HK-2 (cell line): Measurements from ENCODE around the gene LRRFIP2.
"Not testable (repeated sequence)": the region's sequence is repeated elsewhere in the genome, so short reads cannot be mapped to it uniquely, and the experiment has no call there.

ENCODE experiments used
- DNase-seq: peaks from one replicate; pipeline ENCODE4 v3.0.0-alpha.2; 2018; ENCODE audit not compliant: unreplicated experiment

The LRRFIP2 gene

DNA sequence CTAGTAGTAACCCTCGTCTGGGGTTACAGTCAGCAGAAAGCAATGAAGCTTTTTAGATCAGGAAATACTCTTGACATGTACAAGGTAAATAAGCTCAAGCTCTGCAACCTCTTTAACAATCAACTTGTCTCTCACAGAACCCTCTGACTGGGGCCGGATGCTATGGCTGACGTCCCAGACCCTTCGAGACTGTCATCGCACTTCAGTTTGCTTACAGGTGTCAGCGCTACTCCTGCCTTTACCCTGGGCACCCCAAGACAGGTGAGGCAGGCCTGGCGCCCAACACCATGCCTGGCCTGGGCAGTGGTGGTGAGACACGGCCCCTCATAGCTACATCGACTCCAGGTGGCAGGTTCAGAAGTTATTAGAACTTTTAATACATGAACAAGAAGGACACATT is 30.6 kb downstream of the LRRFIP2 start:
- no peak for DNase-seq

DNA sequence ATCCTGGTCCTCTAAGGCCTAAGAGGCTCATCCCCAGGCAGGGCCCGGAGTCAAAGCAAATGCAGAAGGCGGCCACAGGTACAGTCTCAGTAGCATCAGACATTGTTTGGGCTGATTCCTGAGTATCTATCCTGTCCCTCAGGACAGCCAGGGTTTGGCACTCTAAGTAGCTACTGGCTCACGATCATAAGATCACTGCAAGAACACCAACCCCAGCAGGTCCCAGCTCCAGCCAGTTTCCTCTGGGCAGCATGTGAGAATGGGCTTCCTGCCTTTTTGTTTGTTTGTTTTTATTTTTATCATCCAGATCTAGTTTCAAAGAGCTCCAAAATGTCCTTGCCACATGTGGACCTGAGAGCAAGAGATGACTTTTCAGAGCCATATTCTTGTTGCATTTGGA is 32.7 kb downstream of the LRRFIP2 start:
- no peak for DNase-seq

DNA sequence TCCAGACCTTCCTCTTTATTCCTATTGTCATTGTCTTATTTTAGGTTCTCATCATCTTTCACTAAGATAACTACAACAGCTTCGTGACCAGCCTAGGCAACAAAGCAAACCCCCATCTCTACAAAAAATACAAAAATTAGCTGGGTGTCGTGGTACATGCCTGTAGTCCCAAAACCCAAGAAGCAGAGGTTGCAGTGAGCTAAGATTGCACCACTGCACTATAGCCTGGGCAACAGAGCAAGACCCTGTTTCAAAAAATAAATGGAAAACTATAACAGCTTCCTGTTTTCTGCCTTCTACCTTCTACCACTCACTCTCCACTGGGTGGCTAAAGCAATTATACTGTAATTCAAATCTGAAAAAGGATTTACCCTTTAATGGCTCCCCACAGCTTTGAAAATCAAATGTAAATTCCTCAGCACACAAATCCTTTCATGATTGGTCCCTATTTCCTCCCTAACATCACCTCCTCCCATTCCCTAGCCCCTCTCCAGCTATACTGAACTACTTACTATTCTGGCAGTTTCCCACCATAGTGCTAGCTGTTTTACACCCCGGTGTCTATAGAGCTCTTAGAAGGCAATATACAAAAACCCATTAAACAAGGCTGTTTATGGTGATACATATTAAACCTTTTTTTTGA is 33.4 kb downstream of the LRRFIP2 start:
- DNase-seq = no peak

DNA sequence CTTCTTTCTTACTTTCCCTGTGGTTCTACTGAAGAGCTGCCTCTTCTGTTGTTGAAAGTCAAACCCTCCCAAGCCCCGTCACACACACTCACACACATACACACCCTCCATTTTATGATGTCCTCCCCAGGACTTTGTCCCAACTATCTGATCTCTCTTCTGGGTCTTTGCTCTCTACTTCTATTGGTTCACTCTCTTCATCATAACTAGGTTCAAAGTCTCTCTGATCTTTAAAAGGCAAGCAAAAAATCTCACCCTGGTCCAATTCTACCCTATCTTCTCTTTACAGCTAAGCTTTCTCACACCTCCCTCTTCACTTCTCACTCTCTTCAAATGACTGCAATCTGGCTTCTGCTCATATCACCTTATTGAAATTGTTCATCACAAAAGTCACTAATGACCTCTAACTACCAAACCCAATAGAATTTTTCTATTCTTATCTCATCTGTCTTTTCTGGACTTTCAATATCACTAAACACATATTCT is 34.8 kb downstream of the LRRFIP2 start:
- DNase-seq = no peak

DNA sequence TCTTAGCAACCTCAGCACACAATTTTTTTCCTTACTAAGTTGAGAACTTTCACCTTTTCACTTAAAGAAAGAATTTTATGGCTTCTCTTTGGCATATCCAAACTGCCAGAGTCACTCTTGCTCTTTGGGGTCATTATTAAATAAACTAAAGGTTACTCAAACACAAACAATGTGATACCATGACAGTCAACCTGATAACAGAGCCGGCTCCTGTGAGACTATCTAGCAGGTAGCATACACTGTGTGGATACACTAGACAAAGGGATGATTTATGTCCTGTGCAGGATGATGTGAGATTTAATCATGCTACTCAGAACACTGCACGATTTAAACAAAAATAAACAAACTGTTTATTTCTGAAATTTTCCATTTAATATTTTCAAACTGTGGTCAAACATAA is 35.6 kb downstream of the LRRFIP2 start:
- DNase-seq = no peak

DNA sequence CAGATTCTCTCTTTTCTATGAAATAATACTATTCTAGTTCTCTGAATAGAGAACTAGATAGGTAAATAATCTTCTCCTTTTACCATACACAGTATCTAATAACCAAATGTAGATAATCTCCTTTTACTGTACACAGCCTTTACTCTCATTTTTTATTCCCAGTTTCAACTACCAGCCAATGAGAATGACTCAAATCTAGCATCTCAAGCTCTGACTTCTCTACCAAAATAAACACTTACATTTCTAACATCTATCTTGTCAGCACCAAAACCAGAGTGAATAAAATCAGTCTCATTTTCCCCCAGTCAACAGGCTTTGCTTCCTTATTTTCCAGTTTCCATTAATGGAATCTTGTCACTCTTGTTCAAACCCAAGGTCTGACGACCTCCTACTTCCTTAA is 36.9 kb downstream of the LRRFIP2 start:
- no peak for DNase-seq

DNA sequence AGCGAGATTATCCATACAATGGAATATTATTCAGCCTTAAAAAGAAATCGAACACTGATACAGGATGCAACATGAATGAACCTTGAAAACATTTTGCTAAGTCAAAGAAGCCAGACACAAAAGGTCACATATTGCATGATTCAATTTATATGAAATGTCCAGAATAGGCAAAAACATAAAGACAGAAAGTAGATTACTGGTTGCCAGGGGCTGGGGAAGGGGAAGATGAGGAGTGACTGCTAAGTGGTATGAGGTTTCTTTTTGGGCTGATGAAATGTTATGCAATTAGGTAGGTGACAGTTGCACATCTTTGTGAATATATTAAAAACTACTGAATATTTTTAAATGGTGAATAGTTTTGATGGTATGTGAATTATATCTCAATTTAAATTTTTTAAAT is 38.3 kb downstream of the LRRFIP2 start:
- no peak for DNase-seq

DNA sequence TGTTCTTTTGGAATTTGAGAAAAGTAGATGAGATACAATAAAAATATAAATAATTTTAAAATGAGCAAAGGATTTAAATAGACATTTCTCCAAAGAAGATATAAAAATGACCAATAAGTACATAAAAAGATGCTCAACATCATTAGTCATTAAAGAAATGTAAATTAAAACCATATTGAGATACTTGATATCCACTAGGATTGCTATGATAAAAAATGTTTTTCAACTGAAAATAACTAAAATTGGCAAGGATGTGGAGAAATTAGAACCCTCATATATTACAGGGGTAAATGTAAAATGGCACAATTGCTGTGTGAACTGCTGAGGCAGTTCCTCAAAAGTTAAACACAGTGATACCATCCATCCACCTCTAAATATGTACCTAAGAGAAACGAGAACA is 38.8 kb downstream of the LRRFIP2 start:
- no peak for DNase-seq

DNA sequence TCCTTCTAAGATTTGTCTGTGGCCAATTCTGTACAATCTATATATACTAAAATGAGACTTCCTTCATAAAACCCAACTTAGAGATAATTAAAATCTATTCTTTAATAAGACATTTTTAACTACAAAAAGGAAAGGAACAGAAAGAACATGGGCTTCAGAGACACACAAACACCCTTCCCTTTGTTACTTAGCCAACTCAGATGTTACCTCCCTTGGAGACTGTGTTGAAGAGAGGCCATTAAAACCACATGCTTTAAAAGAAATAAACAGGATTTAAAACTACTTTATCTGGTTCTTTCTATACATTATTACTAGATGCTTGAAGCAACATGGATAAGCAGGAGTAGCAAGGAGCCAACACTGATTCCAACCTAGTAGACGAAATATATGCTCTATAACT is 42.0 kb downstream of the LRRFIP2 start:
- DNase-seq = no peak

DNA sequence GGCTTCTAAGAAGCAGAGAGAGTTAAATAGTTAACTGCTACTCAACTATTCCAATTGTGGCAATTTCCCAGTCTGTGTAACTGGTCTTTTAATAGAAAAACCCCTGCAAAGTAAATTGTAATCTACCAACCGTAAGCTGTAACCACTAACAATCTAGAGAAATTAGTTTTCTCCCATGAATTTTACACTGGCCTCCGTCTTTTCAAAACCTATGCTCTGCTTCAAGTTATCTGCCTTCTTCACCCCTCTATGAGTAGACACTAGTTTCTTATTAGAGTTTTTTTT is 42.6 kb downstream of the LRRFIP2 start:
- DNase-seq = no peak

DNA sequence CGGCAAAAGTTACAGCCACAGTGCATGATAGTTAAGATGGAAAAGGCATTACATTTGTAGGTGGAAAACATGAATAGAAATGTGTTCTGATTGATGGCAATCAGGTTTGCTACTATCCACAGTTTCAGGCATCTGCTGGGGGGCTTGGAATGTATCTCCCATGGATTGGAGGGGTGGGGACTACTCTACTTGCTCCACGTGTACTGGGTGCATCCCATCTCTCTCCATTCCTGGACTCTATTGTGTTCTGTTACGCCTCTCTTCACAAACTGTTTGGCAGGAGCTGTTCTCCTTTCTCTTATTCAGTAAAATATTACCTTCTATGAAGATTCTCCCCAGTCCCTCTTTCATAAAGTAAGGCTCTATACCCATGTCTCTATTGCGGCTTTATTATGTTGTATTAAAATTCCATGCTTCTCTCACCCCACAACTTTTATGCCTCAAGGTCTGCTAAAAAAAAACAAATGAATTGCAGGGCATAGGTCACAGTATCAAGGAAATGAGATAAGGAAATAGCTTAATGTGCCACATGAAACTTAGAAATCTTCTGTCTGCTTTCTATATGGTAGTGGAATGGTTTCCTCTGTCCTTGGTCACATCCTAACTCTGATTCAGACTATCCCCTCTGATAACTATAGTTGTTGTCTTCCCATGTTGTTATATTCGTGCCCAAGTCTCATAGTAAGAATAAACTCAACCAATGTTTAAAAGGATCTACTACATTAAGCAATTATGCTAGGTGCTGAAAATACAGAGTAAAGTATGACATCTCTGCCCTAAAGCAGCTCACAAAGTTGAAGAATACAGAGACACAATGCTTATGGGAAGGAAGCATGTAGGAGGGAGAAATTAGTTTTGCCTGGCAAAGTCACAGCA is 43.2 kb downstream of the LRRFIP2 start:
- no peak for DNase-seq

DNA sequence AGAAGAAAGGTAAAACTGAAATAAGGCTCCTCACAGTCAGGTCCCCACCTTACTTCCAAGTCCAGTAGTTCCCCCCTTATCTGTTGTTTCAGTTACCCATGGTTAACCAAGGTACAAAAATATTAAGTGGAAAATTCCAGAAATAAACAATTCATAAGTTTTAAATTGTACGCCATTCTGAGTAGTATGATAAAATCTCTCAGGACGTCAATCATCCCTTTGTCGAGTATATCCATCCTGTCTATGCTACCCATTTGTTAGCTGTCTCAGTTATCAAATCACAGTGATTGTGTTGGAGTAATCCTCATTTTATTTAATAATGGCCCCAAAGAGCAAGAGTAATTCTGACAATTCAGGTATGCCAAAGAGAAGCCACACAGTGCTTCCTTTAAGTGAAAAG is 43.9 kb downstream of the LRRFIP2 start:
- DNase-seq = no peak

DNA sequence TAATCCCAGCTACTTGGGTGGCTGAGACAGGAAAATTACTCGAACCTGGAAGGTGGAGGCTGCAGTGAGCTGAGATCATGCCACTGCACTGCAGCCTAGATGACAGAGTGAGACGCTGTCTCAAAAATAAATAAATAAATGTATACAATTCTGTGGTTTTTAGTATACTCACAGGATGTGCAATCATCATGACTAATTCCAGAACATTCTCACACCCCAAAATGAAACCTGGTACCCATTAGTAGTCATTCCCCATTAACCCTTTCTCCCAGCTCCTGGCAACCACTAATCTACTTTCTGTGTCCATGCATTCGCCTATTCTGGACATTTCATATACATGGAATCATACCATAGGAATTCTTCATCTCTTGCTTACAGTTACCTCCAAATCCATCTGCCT is 44.5 kb downstream of the LRRFIP2 start:
- DNase-seq = no peak

DNA sequence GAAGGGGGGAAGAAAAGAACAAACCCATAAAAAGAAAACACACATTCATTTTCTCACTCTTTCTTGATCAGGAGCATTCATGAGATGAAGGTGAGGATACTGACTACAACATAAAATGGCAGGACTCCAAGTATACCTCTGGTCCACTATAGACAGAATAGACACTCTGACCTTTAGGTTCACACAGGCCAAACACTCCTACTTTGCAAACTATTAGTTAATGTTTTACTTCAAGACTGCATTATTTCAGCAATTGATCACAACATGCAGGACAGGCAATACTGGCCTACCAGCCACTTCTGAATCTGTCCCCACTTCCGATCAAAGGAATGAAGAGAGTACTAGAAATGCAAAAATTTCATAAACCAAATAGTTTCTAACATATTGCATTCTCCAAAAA is 47.0 kb downstream of the LRRFIP2 start:
- no peak for DNase-seq

DNA sequence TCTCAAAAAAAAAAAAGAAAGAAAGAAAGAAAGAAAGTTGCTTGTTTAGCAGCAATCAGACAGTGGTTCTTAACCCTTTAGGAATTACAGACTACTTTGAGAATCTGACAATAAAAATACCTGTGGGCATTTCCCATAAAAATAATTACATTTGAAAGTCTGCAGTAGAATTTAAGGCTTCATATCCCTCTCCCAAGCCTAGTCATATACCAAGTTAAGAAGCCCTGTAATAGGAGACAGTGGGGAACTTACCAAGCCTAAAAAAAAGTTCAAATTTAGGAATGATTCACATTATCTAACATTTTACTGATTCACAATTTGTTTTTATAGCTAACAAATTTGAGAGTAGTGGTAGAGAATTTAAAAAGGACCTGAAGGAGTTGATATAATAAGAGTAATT is 47.5 kb downstream of the LRRFIP2 start:
- no peak for DNase-seq

DNA sequence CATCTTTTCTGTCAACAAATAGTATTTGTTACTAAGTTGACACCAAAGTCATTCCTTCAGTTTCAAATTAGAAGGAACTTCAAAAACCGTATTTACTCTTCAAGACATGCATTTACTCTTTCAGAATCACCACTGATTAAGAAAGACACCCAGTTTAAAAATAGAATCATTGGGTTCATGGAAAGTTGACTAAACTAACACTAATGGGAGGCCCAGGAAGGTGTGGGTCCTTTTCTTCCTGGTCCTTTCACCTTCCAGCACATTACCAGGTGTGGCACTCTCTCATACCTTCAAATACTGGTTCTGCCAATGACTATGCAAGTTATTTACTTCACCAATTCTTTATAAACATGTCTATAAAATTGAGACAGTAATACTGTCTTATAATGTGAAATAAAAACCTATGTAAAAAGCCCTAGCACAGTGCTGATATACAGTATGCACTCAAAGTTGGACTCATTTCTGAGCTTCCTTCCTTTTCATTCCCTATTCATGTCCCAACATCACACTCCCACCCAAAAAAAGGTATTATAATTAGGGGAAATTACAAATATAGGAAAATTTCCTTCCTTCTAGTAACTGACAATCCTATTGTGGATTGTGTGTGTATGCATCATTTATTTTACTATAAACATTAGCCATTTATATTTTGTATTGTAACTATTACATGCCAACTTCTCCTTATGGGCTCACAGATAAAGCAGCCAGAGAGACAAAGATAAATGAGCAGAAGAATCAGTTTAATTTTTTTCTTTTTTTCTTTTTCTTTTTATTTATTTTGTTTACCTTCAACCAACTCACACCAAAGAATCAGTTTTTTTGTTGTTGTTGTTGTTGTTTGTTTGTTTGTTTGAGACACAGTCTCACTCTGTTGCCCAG is 48.9 kb downstream of the LRRFIP2 start:
- DNase-seq = no peak

DNA sequence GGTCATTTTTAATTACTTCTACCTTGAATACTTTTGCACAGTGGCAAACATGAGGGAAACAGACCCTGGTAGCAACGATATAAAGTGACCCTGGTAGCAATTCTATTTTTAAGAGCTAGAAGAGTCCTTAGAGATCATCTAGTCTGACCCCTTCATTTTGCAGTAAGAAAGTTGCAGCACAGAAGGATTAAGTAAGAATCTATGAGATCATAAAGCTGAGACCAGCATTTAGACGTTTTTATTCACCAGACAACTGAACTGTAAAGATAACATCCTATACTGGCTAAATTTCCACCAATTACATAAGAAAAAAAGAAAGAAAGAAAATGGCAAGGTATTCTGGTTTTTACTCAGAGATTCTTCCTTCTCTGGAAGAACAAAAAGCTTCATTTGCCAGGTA is 49.9 kb downstream of the LRRFIP2 start:
- no peak for DNase-seq

DNA sequence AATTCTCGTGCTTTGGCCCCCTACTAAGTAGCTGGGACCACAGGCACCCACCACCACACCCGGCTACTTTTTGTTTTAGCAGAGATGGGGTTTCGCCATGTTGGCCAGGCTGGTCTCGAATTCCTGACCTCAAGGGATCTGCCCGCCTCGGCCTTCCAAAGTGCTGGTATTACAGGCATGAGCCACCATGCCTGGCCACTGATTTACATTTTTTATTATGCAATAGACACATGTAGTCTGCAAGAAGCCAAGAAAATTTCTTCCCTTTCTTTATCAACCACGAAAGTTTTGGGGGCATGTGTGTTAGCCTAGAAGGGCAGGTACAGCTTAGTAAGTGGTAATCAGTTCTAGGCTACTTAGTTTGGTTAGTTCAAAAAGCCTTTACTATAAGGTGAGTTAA is 51.1 kb downstream of the LRRFIP2 start:
- DNase-seq = no peak

DNA sequence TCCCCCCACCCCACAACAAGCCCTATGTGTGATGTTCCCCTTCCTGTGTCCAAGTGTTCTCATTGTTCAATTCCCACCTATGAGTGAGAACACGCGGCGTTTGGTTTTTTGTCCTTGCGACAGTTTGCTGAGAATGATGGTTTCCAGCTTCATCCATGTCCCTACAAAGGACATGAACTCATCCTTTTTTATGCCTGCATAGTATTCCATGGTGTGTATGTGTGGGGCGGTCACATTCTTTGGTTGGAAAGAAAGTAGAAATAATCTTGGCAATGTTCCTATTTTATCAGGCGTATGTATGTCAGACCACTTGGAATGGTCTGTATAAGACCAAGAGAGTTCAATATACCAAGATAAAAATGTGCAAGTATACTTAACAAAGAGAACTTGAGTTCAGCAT is 52.3 kb downstream of the LRRFIP2 start:
- DNase-seq = not testable (repeated sequence)

DNA sequence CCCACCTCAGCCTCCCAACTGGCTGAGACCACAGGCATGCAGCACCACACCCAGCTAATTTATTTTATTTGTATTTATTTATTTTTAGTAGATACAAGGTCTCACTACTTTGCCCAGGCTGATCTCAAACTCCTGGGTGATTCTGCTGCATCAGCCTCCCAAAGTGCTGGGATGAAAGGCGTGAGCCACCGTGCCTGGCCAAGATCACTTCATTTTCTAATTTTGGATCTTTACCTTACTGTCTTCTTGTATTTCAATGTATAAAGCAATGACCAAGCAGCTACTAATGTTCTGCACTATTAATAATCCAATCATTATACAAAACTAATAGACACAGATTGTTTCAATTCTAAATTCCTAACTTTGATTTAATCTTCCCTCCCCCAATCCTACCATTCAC is 56.2 kb downstream of the LRRFIP2 start:
- no peak for DNase-seq

DNA sequence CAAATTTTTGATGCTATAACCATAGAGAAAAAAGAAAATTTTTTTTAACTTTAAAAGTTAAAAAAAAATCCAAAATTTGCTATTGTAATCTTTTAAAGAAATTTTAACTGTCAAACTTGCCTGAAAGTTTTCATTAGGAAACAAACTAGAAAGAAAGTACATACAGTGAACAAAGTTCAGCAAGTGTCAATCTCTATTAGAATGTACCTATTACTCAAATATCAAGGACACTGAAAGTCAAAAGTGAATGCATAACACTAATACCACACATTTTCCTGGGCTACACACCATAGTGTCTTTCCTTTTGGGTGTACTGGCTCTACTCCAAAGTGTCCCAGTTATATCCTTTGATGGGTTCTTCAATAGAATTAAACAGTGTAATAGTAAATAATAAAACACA is 56.8 kb downstream of the LRRFIP2 start:
- DNase-seq = no peak

DNA sequence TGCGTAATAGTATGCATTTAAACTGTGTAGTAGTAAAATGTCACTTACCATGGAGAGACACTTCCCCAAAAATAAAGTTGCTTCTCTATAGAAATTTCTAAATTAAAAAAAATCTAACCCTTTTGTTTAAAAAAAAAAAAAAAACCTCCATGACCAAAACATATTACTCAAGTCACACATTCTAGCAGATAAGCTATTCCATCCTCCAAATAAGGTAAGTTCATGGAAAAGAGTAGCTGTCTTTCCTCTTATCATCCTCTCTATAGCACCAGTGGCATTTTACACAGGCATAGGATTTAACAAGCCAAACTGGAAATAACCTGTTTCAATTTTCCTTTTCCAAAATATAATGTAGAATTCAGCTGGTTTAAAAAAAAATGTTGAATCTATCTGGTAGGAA is 57.4 kb downstream of the LRRFIP2 start:
- no peak for DNase-seq

DNA sequence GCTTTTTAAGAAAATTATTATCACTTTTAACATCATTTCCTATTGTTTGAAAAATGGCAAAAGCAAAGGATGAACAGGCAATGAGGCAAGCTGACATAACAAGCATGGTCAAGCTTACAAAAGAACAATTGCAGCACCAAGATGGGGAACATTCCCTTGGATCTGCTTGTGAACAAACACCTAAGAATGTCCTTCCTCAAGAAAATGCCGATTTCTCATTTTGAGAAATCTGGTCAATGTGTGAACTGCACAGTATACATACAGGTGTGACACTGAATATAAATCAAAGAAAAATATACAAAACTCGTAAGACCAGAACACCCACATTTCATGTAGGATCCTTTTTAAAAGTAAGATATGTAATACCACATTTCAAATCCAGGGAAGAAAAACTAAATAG is 58.9 kb downstream of the LRRFIP2 start:
- no peak for DNase-seq
